Activated T-cell treated with anti-CD3 and anti-CD28 coated beads, Interleukin-2, amount 50 U/mL, for 48 hours (primary cell): Measurements from ENCODE around the gene PADI1.
A peak's percentile ranks its signal among the peaks of the same experiment; 100 is the strongest.

Experiments used
- DNase-seq, 2 experiments: peaks; one replicate each; pipeline ENCODE4 v3.0.0-alpha.2; 2020

PADI1 gene

GRCh38 chr1:17274186-17275170, 69.5 kb downstream of the PADI1 start:
- peak; percentile 59 to 68 for DNase-seq

GRCh38 chr1:17276568-17276967, 71.6 kb downstream of the PADI1 start:
- no peak for DNase-seq

- no peak for DNase-seq
These were observed 72.7 kb downstream of the PADI1 start for GRCh38 chr1:17277511-17278159.

- no peak for DNase-seq
These were observed 74.3 kb downstream of the PADI1 start for GRCh38 chr1:17278996-17279830.

- DNase-seq: no peak
These were observed 75.5 kb downstream of the PADI1 start for GRCh38 chr1:17280436-17280835.

GRCh38 chr1:17280894-17281293, 76.0 kb downstream of the PADI1 start:
- no peak for DNase-seq

GRCh38 chr1:17281775-17282181, 76.8 kb downstream of the PADI1 start:
- no peak for DNase-seq

GRCh38 chr1:17282836-17283235, 77.9 kb downstream of the PADI1 start:
- DNase-seq: no peak

GRCh38 chr1:17286646-17287045, 81.7 kb downstream of the PADI1 start:
- no peak for DNase-seq

- no peak for DNase-seq
These were observed 82.3 kb downstream of the PADI1 start for GRCh38 chr1:17287130-17287776.

- DNase-seq: no peak
These were observed 84.8 kb downstream of the PADI1 start for GRCh38 chr1:17289721-17290120.

GRCh38 chr1:17290553-17290952, 85.6 kb downstream of the PADI1 start:
- no peak for DNase-seq

- DNase-seq: no peak
These were observed 87.6 kb downstream of the PADI1 start for GRCh38 chr1:17292299-17293160.

- DNase-seq: no peak
These were observed 88.9 kb downstream of the PADI1 start for GRCh38 chr1:17293681-17294425.

- no peak for DNase-seq
These were observed 90.4 kb downstream of the PADI1 start for GRCh38 chr1:17295292-17295691.
